OCI-LY7 (cell line): ENCODE measurements around the gene NCAM1.

Experiments
- EZH2phosphoT487 ChIP-seq: fragments of 200-600 bp; sonication (generic); IDR thresholded peaks from 2 replicates; pipeline ENCODE4 v1.6.1; 2018; ENCODE audit warnings: low read depth, borderline replicate concordance, mild to moderate bottlenecking, mixed run types, antibody characterized with exemption, low read length, moderate library complexity, mixed read lengths
- TF ChIP-seq, protein P1 (sequence below): fragments of 200-600 bp; sonication (generic); conservative IDR thresholded peaks from 2 replicates; pipeline ENCODE4 v1.5.1; 2014; ENCODE audit warnings: mild to moderate bottlenecking, antibody characterized with exemption, low read length, moderate library complexity, mixed read lengths

DNA sequence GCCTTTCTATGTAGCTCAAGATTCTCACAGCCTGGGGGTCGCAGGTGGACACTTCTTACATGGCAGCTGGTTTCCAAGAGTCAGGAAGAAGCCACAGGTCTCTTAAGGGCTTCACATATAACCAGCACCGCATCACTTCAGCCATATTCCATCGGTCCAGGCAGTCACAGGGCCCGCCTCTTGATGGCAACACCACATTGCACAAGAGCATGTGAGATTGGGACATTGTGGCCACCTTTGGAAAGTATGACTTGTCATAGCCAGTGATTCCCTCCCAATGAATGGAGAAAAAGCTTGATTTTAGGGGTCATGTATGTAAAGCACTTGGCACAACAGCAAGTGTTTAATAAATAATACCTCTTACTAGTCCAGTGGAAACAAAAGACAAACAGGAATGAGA is 98.3 kb downstream of the NCAM1 start:
- TF ChIP-seq, protein P1, sequence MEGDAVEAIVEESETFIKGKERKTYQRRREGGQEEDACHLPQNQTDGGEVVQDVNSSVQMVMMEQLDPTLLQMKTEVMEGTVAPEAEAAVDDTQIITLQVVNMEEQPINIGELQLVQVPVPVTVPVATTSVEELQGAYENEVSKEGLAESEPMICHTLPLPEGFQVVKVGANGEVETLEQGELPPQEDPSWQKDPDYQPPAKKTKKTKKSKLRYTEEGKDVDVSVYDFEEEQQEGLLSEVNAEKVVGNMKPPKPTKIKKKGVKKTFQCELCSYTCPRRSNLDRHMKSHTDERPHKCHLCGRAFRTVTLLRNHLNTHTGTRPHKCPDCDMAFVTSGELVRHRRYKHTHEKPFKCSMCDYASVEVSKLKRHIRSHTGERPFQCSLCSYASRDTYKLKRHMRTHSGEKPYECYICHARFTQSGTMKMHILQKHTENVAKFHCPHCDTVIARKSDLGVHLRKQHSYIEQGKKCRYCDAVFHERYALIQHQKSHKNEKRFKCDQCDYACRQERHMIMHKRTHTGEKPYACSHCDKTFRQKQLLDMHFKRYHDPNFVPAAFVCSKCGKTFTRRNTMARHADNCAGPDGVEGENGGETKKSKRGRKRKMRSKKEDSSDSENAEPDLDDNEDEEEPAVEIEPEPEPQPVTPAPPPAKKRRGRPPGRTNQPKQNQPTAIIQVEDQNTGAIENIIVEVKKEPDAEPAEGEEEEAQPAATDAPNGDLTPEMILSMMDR: no peak
- no peak for TF ChIP-seq EZH2phosphoT487
